ENCODE data around the gene SEPHS1. TPM values are rescaled to one million over a fixed set of nuclear protein-coding genes. Genes with fewer than 3 reads are reported as not detected.

The SEPHS1 gene
- total RNA-seq, 1 donor from 2014 or later = 57.0 TPM

GRCh38 chr10:13291821-13292773 lies 56.0 kb downstream of the SEPHS1 start:
- Mint-ChIP-seq H3K27ac (ENCODE audit: unreplicated experiment) (no peak overlapping the region), H3K4me3 (ENCODE audit: unreplicated experiment) (no peak overlapping the region), H3K36me3 (ENCODE audit: low read depth, unreplicated experiment) (no peaks in the 10 kb centered on the region), H3K27me3 (ENCODE audit: low read depth, unreplicated experiment) (no peaks in the 10 kb centered on the region), H3K9me3 (ENCODE audit: unreplicated experiment) (no peaks in the 10 kb centered on the region), H3K4me1 (ENCODE audit: low read depth, unreplicated experiment) (no peaks in the 10 kb centered on the region)
- Histone ChIP-seq H3K4me3 (ENCODE audit: insufficient read depth, low read depth, low read length) (no peak overlapping the region), H3K27ac (ENCODE audit: low read depth, low read length) (no peak overlapping the region), H3K4me2 (ENCODE audit: low read length) (no peak overlapping the region), H4K20me1 (ENCODE audit: insufficient read depth, low read length) (no peaks in the 10 kb centered on the region), H3K36me3 (ENCODE audit: insufficient read depth, low read length) (peaks cover 2% of the 10 kb centered on the region), H3K79me2 (ENCODE audit: insufficient read depth, low read length) (no peaks in the 10 kb centered on the region), H3K9me3 (ENCODE audit: insufficient read depth, low read depth, low read length) (no peaks in the 10 kb centered on the region), H3K4me1 (ENCODE audit: insufficient read depth, low read length) (no peaks in the 10 kb centered on the region), H3K27me3 (ENCODE audit: insufficient read depth, low read length) (no peaks in the 10 kb centered on the region), H2AFZ (ENCODE audit: low read depth, low read length) (no peak overlapping the region), H3K9ac (ENCODE audit: low read length) (no peak overlapping the region)
- FAIRE-seq = no peak
- DNase-seq (ENCODE audit: low read depth) = no peak
- TF ChIP-seq EZH2 (IDR thresholded peaks at IDR 0.05; ENCODE audit: insufficient read depth, low read length) (no peak), CTCF (IDR thresholded peaks at IDR 0.05; ENCODE audit: insufficient read depth, low read depth, low read length) (no peak)

GRCh38 chr10:13291061-13291460 lies 57.0 kb downstream of the SEPHS1 start:
- no peak overlapping the region for H3K27ac Mint-ChIP-seq (ENCODE audit: unreplicated experiment)
- H3K9me3 Mint-ChIP-seq (ENCODE audit: unreplicated experiment) = no peaks in the 10 kb centered on the region

More at GRCh38 chr10:13291061-13291460, 57.0 kb downstream of the SEPHS1 start:
- Histone ChIP-seq H3K4me1 (ENCODE audit: insufficient read depth, low read length) (no peaks in the 10 kb centered on the region), H3K9me3 (ENCODE audit: insufficient read depth, low read depth, low read length) (no peaks in the 10 kb centered on the region), H4K20me1 (ENCODE audit: insufficient read depth, low read length) (no peaks in the 10 kb centered on the region), H3K4me3 (ENCODE audit: insufficient read depth, low read depth, low read length) (no peak overlapping the region), H3K36me3 (ENCODE audit: insufficient read depth, low read length) (peaks cover 2% of the 10 kb centered on the region), H3K4me2 (ENCODE audit: low read length) (no peak overlapping the region), H3K79me2 (ENCODE audit: insufficient read depth, low read length) (no peaks in the 10 kb centered on the region), H3K9ac (ENCODE audit: low read length) (no peak overlapping the region), H2AFZ (ENCODE audit: low read depth, low read length) (no peak overlapping the region), H3K27me3 (ENCODE audit: insufficient read depth, low read length) (no peaks in the 10 kb centered on the region), H3K27ac (ENCODE audit: low read depth, low read length) (no peak overlapping the region)
- TF ChIP-seq CTCF (IDR thresholded peaks at IDR 0.05; ENCODE audit: insufficient read depth, low read depth, low read length) = no peak
- TF ChIP-seq EZH2 (IDR thresholded peaks at IDR 0.05; ENCODE audit: insufficient read depth, low read length) = no peak
- DNase-seq (ENCODE audit: low read depth) (peak; percentile 37), FAIRE-seq (no peak)
- H3K4me1 Mint-ChIP-seq (ENCODE audit: low read depth, unreplicated experiment) = no peaks in the 10 kb centered on the region
- H3K4me3 Mint-ChIP-seq (ENCODE audit: unreplicated experiment) = no peak overlapping the region
- H3K36me3 Mint-ChIP-seq (ENCODE audit: low read depth, unreplicated experiment) = no peaks in the 10 kb centered on the region
- no peaks in the 10 kb centered on the region for H3K27me3 Mint-ChIP-seq (ENCODE audit: low read depth, unreplicated experiment)

All from astrocyte (in vitro differentiated cells and primary cell).